Measurements from ENCODE around the gene TSPAN2. TPM values are rescaled to one million over a fixed set of nuclear protein-coding genes. Genes with fewer than 3 reads are reported as not detected.

TSPAN2 gene
- total and polyA plus RNA-seq, 7 donors: 0.46 to 122 (median 61.5) TPM

DNA sequence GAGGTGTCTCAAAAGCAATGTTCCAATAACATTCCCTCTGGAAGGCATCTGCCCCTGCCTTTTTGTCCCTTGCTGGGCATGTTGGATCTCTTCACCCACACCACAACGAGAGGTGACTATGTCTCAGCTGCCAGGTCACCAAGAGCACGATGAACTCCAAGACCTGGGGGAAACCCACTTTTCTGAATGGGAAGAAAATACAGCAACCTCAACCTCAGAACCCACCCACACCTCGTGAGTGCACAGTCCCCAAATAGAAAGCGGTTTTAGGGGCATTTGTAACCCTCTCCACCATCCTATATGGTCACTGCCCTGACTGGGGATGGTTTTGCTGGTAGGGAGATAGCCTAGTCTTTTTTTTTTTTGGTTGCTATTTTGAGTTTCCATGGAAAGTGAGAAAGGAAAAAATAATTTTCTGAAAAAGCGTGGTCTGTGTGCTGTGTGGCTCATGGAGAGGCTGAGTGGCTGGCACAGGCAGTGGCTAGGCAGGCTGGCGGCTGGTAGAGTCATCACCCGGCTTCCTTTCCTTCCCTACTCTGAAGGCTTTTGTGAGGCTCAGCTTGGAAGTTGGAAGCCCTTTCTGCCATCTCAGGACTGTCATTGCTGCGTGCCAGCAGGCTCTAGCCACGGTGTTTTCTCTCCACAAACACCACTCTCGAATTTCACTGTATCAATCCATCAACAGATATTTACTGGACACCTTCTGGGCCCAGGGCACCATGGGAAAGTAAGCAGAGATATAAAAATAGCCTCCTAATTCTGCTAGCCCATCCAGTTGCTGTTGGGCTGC is 15.8 kb downstream of the TSPAN2 start:
- intact Hi-C loops (cut with DNase I): no loop called here
- Histone ChIP-seq H3K27ac (peak overlapping the region; percentile 72 to 87 (median 79)), H3K4me1 (peaks cover 0 to 93% (median 85%) of the 10 kb centered on the region in 4 donors), H3K9me3 (no peaks in the 10 kb centered on the region), H3K36me3 (no peaks in the 10 kb centered on the region), H3K4me3 (no peak overlapping the region), H3K27me3 (no peaks in the 10 kb centered on the region)
- 79 to 83% methylated on average over 10 of the region's 10 CpGs for WGBS, 2 donors
- TF ChIP-seq POLR2A (IDR thresholded peaks at IDR 0.05): no peak
- TF ChIP-seq, protein P1, sequence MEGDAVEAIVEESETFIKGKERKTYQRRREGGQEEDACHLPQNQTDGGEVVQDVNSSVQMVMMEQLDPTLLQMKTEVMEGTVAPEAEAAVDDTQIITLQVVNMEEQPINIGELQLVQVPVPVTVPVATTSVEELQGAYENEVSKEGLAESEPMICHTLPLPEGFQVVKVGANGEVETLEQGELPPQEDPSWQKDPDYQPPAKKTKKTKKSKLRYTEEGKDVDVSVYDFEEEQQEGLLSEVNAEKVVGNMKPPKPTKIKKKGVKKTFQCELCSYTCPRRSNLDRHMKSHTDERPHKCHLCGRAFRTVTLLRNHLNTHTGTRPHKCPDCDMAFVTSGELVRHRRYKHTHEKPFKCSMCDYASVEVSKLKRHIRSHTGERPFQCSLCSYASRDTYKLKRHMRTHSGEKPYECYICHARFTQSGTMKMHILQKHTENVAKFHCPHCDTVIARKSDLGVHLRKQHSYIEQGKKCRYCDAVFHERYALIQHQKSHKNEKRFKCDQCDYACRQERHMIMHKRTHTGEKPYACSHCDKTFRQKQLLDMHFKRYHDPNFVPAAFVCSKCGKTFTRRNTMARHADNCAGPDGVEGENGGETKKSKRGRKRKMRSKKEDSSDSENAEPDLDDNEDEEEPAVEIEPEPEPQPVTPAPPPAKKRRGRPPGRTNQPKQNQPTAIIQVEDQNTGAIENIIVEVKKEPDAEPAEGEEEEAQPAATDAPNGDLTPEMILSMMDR (IDR thresholded peaks at IDR 0.05): no peak
- TF ChIP-seq POLR2AphosphoS5 (IDR thresholded peaks at IDR 0.05): no peak
- TF ChIP-seq EP300 (IDR thresholded peaks at IDR 0.05): no peak
- DNase-seq: no peak

GRCh38 chr1:115071012-115071664 is 18.2 kb downstream of the TSPAN2 start:
- Histone ChIP-seq H3K9me3 (no peaks in the 10 kb centered on the region), H3K4me3 (no peak overlapping the region), H3K4me1 (peaks cover 0 to 94% (median 91%) of the 10 kb centered on the region in 4 donors), H3K36me3 (no peaks in the 10 kb centered on the region), H3K27me3 (no peaks in the 10 kb centered on the region), H3K27ac (peak overlapping the region; percentile 72 to 87 (median 79))
- TF ChIP-seq, protein P1 (IDR thresholded peaks at IDR 0.05): no peak
- TF ChIP-seq POLR2AphosphoS5 (IDR thresholded peaks at IDR 0.05) (no peak), POLR2A (IDR thresholded peaks at IDR 0.05) (no peak), EP300 (IDR thresholded peaks at IDR 0.05) (no peak)
- DNase-seq: no peak
- WGBS, 2 donors: 80 to 87% methylated on average over 6 of the region's 6 CpGs
- intact Hi-C loops (cut with DNase I): no loop called here

GRCh38 chr1:115069659-115070308 is 19.5 kb downstream of the TSPAN2 start:
- DNase-seq: no peak
- Histone ChIP-seq H3K4me3 (no peak overlapping the region), H3K9me3 (no peaks in the 10 kb centered on the region), H3K27me3 (no peaks in the 10 kb centered on the region), H3K27ac (peak overlapping the region; percentile 73 to 87 (median 84)), H3K4me1 (peaks cover 0 to 87% (median 83%) of the 10 kb centered on the region in 4 donors), H3K36me3 (no peaks in the 10 kb centered on the region)
- intact Hi-C loops (cut with DNase I): no loop called here
- TF ChIP-seq, protein P1 (IDR thresholded peaks at IDR 0.05): no peak
- WGBS, 2 donors: 68 to 79% methylated on average over 7 of the region's 7 CpGs

DNA sequence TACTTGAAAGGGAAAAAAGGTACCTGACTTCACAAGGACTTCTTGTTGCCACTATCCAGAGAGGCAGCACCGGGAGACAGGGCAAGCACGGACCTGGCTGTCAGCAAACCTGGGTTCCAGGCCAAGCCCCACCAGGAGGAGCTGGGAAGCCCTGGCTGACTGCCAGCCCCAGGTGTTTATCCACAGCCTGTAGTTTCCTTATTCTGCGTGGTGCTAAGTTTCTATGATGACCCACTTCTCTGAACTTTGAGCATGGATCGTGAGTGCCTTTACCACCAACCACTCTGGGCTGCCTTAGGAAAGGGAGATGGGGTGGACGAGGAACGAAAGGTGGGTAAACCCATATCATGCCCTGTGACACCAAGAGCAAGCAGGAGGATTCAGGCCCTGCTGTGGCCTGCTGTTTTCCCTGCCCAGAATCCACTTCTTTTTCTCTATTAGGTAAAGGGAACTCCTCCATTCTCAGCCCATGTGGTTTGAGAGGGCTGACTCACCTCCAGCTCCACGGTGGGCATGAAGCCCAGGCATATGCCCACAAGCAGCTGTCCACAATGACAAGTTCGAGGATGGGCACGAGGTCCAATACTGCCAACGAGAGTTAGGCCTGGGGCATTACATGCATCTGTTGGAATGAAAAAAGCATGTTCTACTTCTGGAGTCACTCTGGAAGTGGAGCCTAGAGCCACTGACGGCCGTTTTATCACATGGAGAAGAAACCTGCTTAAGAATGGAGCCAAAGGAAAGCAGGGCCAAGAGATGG is 20.3 kb downstream of the TSPAN2 start:
- peak; percentile 90 for DNase-seq
- WGBS, 2 donors: 35 to 68% methylated on average over 12 of the region's 12 CpGs
- TF ChIP-seq EP300 (IDR thresholded peaks at IDR 0.05) (peak in 2 of 4 donors; percentile 30 to 42), POLR2A (IDR thresholded peaks at IDR 0.05) (no peak), POLR2AphosphoS5 (IDR thresholded peaks at IDR 0.05) (peak in 2 of 4 donors; percentile 71 to 73)
- TF ChIP-seq, protein P1 (IDR thresholded peaks at IDR 0.05): no peak
- no peaks in the 10 kb centered on the region for H3K27me3 ChIP-seq
- peaks cover 0 to 83% (median 79%) of the 10 kb centered on the region in 4 donors for H3K4me1 ChIP-seq
- H3K4me3 ChIP-seq: no peak overlapping the region
- no peaks in the 10 kb centered on the region for H3K36me3 ChIP-seq
- no peaks in the 10 kb centered on the region for H3K9me3 ChIP-seq
- peak overlapping the region; percentile 73 to 87 (median 84) for H3K27ac ChIP-seq
- intact Hi-C loops (cut with DNase I): no loop called here
